H9 (cell line): ENCODE data around the gene RPL10A. TPM values are rescaled to one million over a fixed set of nuclear protein-coding genes. Genes with fewer than 3 reads are reported as not detected.

ENCODE experiments used
- DNase-seq: peaks from one replicate; pipeline ENCODE4 v3.0.0-alpha.2; 2017
- H2AFZ ChIP-seq: one replicate; pipeline ENCODE4 v1.6.1; 2013; ENCODE audit warnings: mild to moderate bottlenecking, low read length, control low read depth, moderate library complexity
- H2AK5ac ChIP-seq: 2 replicates; pipeline ENCODE4 v1.6.1; 2013; ENCODE audit warnings: low read length, control low read depth, mixed read lengths; ENCODE audit not compliant: insufficient read length
- H2BK120ac ChIP-seq: one replicate; pipeline ENCODE4 v1.6.1; 2013; ENCODE audit warnings: low read depth, mild to moderate bottlenecking, low read length, control low read depth, inconsistent platforms; ENCODE audit not compliant: poor library complexity, severe bottlenecking
- H2BK12ac ChIP-seq: 2 replicates; pipeline ENCODE4 v1.6.1; 2013; ENCODE audit warnings: low read length, control low read depth, mixed read lengths, low read depth; ENCODE audit not compliant: insufficient read length
- H2BK15ac ChIP-seq: 2 replicates; pipeline ENCODE4 v1.6.1; 2013; ENCODE audit warnings: low read depth, low read length, control low read depth
- H2BK20ac ChIP-seq: one replicate; pipeline ENCODE4 v1.6.1; 2013; ENCODE audit warnings: low read depth, mild to moderate bottlenecking, low read length, control low read depth, inconsistent platforms; ENCODE audit not compliant: poor library complexity, severe bottlenecking
- H2BK5ac ChIP-seq: 2 replicates; pipeline ENCODE4 v1.6.1; 2013; ENCODE audit warnings: low read length, control low read depth, mixed read lengths; ENCODE audit not compliant: insufficient read length
- H3K14ac ChIP-seq: 2 replicates; pipeline ENCODE4 v1.6.1; 2013; ENCODE audit warnings: low read length, control low read depth; ENCODE audit not compliant: insufficient read depth
- H3K18ac ChIP-seq: 2 replicates; pipeline ENCODE4 v1.6.1; 2013; ENCODE audit warnings: low read depth, mild to moderate bottlenecking, mixed read lengths, low read length, control low read depth; ENCODE audit not compliant: insufficient read length
- H3K23ac ChIP-seq: 2 replicates; pipeline ENCODE4 v1.6.1; 2013; ENCODE audit warnings: low read length, control low read depth, mixed read lengths, low read depth; ENCODE audit not compliant: insufficient read length
- H3K23me2 ChIP-seq: 2 replicates; pipeline ENCODE4 v1.6.1; 2013; ENCODE audit warnings: low read depth, mild to moderate bottlenecking, mixed read lengths, low read length, control low read depth; ENCODE audit not compliant: insufficient read length, poor library complexity, severe bottlenecking
- H3K27ac ChIP-seq: 2 replicates; pipeline ENCODE4 v1.5.1; 2013; ENCODE audit warnings: low read length, control low read depth, mixed read lengths, low read depth; ENCODE audit not compliant: insufficient read length
- H3K27me3 ChIP-seq: 2 replicates; pipeline ENCODE4 v1.6.1; 2013; ENCODE audit warnings: low read length, control low read depth, inconsistent platforms; ENCODE audit not compliant: insufficient read depth
- H3K4ac ChIP-seq: 2 replicates; pipeline ENCODE4 v1.6.1; 2013; ENCODE audit warnings: low read depth, mild to moderate bottlenecking, control low read depth, inconsistent platforms, low read length, moderate library complexity
- H3K4me1 ChIP-seq: 2 replicates; pipeline ENCODE4 v1.6.1; 2013; ENCODE audit warnings: low read length, control low read depth, inconsistent platforms; ENCODE audit not compliant: insufficient read depth
- H3K4me2 ChIP-seq: 2 replicates; pipeline ENCODE4 v1.6.1; 2013; ENCODE audit warnings: low read length, control low read depth, mixed read lengths; ENCODE audit not compliant: insufficient read length, insufficient read depth
- H3K56ac ChIP-seq: 2 replicates; pipeline ENCODE4 v1.6.1; 2013; ENCODE audit warnings: low read depth, mild to moderate bottlenecking, mixed read lengths, low read length, control low read depth; ENCODE audit not compliant: insufficient read length
- H3K79me1 ChIP-seq: 2 replicates; pipeline ENCODE4 v1.6.1; 2013; ENCODE audit warnings: low read depth, mild to moderate bottlenecking, moderate library complexity, low read length, control low read depth, inconsistent platforms; ENCODE audit not compliant: insufficient read depth, poor library complexity, severe bottlenecking
- H3K79me2 ChIP-seq: 2 replicates; pipeline ENCODE4 v1.6.1; 2013; ENCODE audit warnings: low read length, control low read depth, inconsistent platforms; ENCODE audit not compliant: insufficient read depth
- H3K9ac ChIP-seq: 2 replicates; pipeline ENCODE4 v1.6.1; 2013; ENCODE audit warnings: low read length, control low read depth, mixed read lengths; ENCODE audit not compliant: insufficient read length; ENCODE audit errors: extremely low read depth
- H3K9me3 ChIP-seq: one replicate; pipeline ENCODE4 v1.6.1; 2013; ENCODE audit warnings: low read depth, low read length, inconsistent platforms; ENCODE audit not compliant: control insufficient read depth
- H3T11ph ChIP-seq: one replicate; pipeline ENCODE4 v1.6.1; 2013; ENCODE audit warnings: mild to moderate bottlenecking, low read length, control low read depth, inconsistent platforms
- H4K20me1 ChIP-seq: one replicate; pipeline ENCODE4 v1.6.1; 2013; ENCODE audit not compliant: control insufficient read depth, insufficient read length, insufficient read depth
- H4K5ac ChIP-seq: 2 replicates; pipeline ENCODE4 v1.6.1; 2013; ENCODE audit warnings: low read depth, mild to moderate bottlenecking, mixed read lengths, low read length, control low read depth; ENCODE audit not compliant: insufficient read length
- H4K8ac ChIP-seq: replicated peaks from 2 replicates; pipeline ENCODE4 v1.6.1; 2013; ENCODE audit warnings: low read length, control low read depth, mixed read lengths, low read depth; ENCODE audit not compliant: insufficient read length
- H4K91ac ChIP-seq: 2 replicates; pipeline ENCODE4 v1.6.1; 2013; ENCODE audit warnings: low read depth, mild to moderate bottlenecking, moderate library complexity, mixed read lengths, low read length, control low read depth; ENCODE audit not compliant: insufficient read length
- H3K27ac Mint-ChIP-seq, 3 experiments: 2 replicates in 2 of 3; 3 replicates in 1 of 3; pipeline ENCODE4 v1.8.0; 2020 to 2021; ENCODE audit warnings: mixed read lengths in 3 of 3, mild to moderate bottlenecking in 1 of 3, moderate library complexity in 1 of 3
- H3K27me3 Mint-ChIP-seq: 2 replicates; pipeline ENCODE4 v1.8.0; 2021; ENCODE audit warnings: low read depth, mild to moderate bottlenecking, moderate library complexity, mixed read lengths
- H3K36me3 Mint-ChIP-seq, 3 experiments: 2 replicates in 2 of 3; 3 replicates in 1 of 3; pipeline ENCODE4 v1.8.0; 2020 to 2021; ENCODE audit warnings: low read depth in 3 of 3, mixed read lengths in 3 of 3; ENCODE audit not compliant: insufficient read depth in 1 of 3
- H3K4me1 Mint-ChIP-seq, 2 experiments: 2 replicates each; pipeline ENCODE4 v1.8.0; 2020; ENCODE audit warnings: mixed read lengths in 2 of 2
- H3K4me3 Mint-ChIP-seq, 2 experiments: 2 replicates in 1 of 2; 3 replicates in 1 of 2; pipeline ENCODE4 v1.8.0; 2020 to 2021; ENCODE audit warnings: mild to moderate bottlenecking in 2 of 2, mixed read lengths in 2 of 2, moderate library complexity in 1 of 2
- H3K9me3 Mint-ChIP-seq, 2 experiments: 2 replicates in 1 of 2; 3 replicates in 1 of 2; pipeline ENCODE4 v1.8.0; 2020; ENCODE audit warnings: mild to moderate bottlenecking in 2 of 2, mixed read lengths in 2 of 2, moderate library complexity in 1 of 2
- WGBS: extraction: QIAGEN DNeasy Blood & Tissue Kit; methylation state at CpG from one replicate; pipeline ENCODE4 v1.1.7; 2013; ENCODE audit warnings: missing lambda C conversion rate, low lambda C conversion rate, mixed read lengths; ENCODE audit not compliant: insufficient read length; ENCODE audit errors: extremely low coverage; 5-methylcytosine and 5-hydroxymethylcytosine counted together
- total RNA-seq: library from RNA; stranded (reverse); gene quantifications from 2 replicates; pipeline ENCODE4 v1.2.1, GENCODE V29; 2021
- TF ChIP-seq, protein P1 (sequence below): fragments of 200-600 bp; sonication (generic); conservative IDR thresholded peaks from 3 replicates; pipeline ENCODE4 v1.8.0; 2021; ENCODE audit warnings: antibody characterized with exemption, mild to moderate bottlenecking

RPL10A gene
- total RNA-seq, 1 experiment from 2014 or later = 1,830 TPM

DNA sequence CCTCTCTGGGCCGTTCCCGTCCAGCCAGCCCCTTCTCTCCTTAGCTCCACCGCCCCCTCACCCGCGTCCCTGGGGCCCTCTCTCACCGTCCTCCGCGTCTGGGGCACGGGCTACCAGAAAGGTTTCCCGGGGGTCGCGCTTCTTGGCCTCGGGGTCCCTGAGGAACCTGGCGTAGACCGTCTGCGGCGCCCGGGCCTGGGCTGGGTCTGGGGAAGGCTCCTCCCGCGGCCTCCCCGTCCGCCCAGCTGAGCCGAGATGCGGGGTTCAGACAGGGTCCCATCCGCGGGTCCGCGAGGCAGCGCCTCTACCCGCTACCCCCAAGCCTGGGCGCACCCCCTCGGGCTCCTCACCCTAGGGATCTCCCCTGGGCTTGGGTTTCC is 43.4 kb downstream of the RPL10A start:
- H3K18ac ChIP-seq = no peak overlapping the region
- no peak overlapping the region for H2AFZ ChIP-seq
- H4K91ac ChIP-seq = no peak overlapping the region
- no peak overlapping the region for H3K56ac ChIP-seq
- H2BK20ac ChIP-seq = no peak overlapping the region
- no peak for DNase-seq
- no peak overlapping the region for H3K14ac ChIP-seq
- no peak overlapping the region for H3K27ac ChIP-seq
- no peak overlapping the region for H3K4me2 ChIP-seq
- peaks cover 6% of the 10 kb centered on the region; the same call in 1 of the 2 replicates for H3K4me1 ChIP-seq
- H3K79me1 ChIP-seq = no peaks in the 10 kb centered on the region
- H3K4ac ChIP-seq = no peak overlapping the region
- no peaks in the 10 kb centered on the region for H3K9me3 ChIP-seq
- no peak overlapping the region for H3K23ac ChIP-seq
- no peak overlapping the region for H4K5ac ChIP-seq
- no peak overlapping the region for H2AK5ac ChIP-seq
- H3K9me3 Mint-ChIP-seq = no peaks in the 10 kb centered on the region
- H4K20me1 ChIP-seq = no peaks in the 10 kb centered on the region
- peaks cover 24 to 52% of the 10 kb centered on the region in 2 experiments for H3K4me1 Mint-ChIP-seq
- no CpG with 5 or more reads among the region's 32 CpGs for WGBS
- H3K79me2 ChIP-seq = no peaks in the 10 kb centered on the region
- H3K27me3 Mint-ChIP-seq = peaks cover 14% of the 10 kb centered on the region
- H3K36me3 Mint-ChIP-seq = no peaks in the 10 kb centered on the region
- H3K9ac ChIP-seq = no peak overlapping the region
- H2BK5ac ChIP-seq = no peak overlapping the region
- no peak overlapping the region for H2BK120ac ChIP-seq
- H3T11ph ChIP-seq = no peak overlapping the region
- no peak overlapping the region for H2BK12ac ChIP-seq
- H3K4me3 Mint-ChIP-seq = peak overlapping the region in 1 of 2 experiments; percentile 71; a peak in 2 of 5 replicates
- H2BK15ac ChIP-seq = no peak overlapping the region
- H4K8ac ChIP-seq = no peak overlapping the region
- H3K23me2 ChIP-seq = peaks cover 3% of the 10 kb centered on the region
- H3K27me3 ChIP-seq = no peaks in the 10 kb centered on the region; the same call in 1 of the 2 replicates
- TF ChIP-seq, protein P1, sequence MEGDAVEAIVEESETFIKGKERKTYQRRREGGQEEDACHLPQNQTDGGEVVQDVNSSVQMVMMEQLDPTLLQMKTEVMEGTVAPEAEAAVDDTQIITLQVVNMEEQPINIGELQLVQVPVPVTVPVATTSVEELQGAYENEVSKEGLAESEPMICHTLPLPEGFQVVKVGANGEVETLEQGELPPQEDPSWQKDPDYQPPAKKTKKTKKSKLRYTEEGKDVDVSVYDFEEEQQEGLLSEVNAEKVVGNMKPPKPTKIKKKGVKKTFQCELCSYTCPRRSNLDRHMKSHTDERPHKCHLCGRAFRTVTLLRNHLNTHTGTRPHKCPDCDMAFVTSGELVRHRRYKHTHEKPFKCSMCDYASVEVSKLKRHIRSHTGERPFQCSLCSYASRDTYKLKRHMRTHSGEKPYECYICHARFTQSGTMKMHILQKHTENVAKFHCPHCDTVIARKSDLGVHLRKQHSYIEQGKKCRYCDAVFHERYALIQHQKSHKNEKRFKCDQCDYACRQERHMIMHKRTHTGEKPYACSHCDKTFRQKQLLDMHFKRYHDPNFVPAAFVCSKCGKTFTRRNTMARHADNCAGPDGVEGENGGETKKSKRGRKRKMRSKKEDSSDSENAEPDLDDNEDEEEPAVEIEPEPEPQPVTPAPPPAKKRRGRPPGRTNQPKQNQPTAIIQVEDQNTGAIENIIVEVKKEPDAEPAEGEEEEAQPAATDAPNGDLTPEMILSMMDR = no peak
- peak overlapping the region in 1 of 3 experiments; percentile 55; a peak in 1 of 7 replicates for H3K27ac Mint-ChIP-seq
